ENCODE measurements around the gene BMP6.

DNA sequence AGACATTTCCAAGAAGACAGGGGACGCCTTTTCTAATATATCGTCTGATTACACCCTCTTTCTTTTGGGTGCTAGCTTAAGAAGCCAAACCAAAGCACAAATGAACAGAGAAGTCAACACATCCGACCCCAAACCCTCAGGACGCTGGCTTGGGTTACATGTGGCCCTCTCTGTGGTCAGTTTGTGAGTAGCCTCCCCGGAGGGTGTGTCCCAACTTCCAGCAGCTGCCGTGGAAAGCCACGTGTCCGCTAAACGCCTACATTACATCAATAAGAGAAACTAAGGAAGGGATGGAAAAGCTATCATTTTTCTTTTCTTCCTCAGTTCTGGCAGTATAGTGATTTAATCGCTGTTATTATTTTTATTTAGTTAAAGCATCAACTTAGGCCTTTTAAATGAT, 487 bp upstream of the BMP6 start:
- TF ChIP-seq POLR2A (IDR thresholded peaks at IDR 0.05; ENCODE audit: borderline replicate concordance, extremely low read depth, insufficient read depth, insufficient read length): no peak
- TF ChIP-seq POLR2AphosphoS5 (IDR thresholded peaks at IDR 0.05; ENCODE audit: low read depth, low read length): no peak
- TF ChIP-seq RAD21 (IDR thresholded peaks at IDR 0.05; ENCODE audit: low read depth): no peak
- TF ChIP-seq, protein P1, sequence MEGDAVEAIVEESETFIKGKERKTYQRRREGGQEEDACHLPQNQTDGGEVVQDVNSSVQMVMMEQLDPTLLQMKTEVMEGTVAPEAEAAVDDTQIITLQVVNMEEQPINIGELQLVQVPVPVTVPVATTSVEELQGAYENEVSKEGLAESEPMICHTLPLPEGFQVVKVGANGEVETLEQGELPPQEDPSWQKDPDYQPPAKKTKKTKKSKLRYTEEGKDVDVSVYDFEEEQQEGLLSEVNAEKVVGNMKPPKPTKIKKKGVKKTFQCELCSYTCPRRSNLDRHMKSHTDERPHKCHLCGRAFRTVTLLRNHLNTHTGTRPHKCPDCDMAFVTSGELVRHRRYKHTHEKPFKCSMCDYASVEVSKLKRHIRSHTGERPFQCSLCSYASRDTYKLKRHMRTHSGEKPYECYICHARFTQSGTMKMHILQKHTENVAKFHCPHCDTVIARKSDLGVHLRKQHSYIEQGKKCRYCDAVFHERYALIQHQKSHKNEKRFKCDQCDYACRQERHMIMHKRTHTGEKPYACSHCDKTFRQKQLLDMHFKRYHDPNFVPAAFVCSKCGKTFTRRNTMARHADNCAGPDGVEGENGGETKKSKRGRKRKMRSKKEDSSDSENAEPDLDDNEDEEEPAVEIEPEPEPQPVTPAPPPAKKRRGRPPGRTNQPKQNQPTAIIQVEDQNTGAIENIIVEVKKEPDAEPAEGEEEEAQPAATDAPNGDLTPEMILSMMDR (IDR thresholded peaks at IDR 0.05 in 2 of 3, conservative IDR thresholded peaks at IDR 0.05 in 1 of 3; ENCODE audit: borderline replicate concordance in 1 of 3, insufficient read depth in 1 of 3, low read depth in 2 of 3, low read length in 2 of 3): no peak

Data from HCT116 (cell line).